Measurements from ENCODE around the gene LARP4.

Gene LARP4

DNA sequence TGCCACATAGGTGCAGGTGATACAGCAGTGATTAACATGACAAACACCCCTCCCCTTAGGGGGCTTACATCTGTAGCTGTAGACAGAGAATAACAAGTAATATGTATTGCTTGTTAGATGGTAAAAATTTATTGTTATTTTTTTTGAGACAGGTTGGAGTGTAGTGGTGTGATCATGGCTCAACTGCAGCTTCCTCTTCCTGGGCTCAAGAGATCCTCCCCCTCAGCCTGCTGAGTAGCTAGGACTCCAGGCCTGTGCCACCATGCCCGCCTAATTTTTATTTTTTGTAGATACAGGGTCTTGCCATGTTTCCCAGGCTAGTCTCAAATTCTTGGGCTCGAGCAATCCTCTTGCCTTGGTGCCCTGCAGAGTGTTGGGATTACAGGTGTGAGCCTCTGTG is 123.9 kb downstream of the LARP4 start:
- Histone ChIP-seq H3K27ac (ENCODE audit: extremely low read depth, low read depth, low read length) (no peak overlapping the region), H3K4me1 (ENCODE audit: control insufficient read depth, insufficient read depth, low read length) (no peaks in the 10 kb centered on the region), H3K9me3 (ENCODE audit: control insufficient read depth, insufficient read depth, low read depth, low read length) (no peaks in the 10 kb centered on the region), H3K4me3 (ENCODE audit: low read depth, low read length) (no peak overlapping the region), H3K36me3 (ENCODE audit: control insufficient read depth in 2 of 2, insufficient read depth in 1 of 2, low read length in 2 of 2) (no peaks in the 10 kb centered on the region; a peak in 2 of 3 replicates)
- no peak for TF ChIP-seq ZNF10 (tag by site-specific recombination; IDR thresholded peaks at IDR 0.05)
- TF ChIP-seq, protein P1, sequence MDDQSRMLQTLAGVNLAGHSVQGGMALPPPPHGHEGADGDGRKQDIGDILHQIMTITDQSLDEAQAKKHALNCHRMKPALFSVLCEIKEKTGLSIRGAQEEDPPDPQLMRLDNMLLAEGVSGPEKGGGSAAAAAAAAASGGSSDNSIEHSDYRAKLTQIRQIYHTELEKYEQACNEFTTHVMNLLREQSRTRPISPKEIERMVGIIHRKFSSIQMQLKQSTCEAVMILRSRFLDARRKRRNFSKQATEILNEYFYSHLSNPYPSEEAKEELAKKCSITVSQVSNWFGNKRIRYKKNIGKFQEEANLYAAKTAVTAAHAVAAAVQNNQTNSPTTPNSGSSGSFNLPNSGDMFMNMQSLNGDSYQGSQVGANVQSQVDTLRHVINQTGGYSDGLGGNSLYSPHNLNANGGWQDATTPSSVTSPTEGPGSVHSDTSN (CRISPR knock-in tag; IDR thresholded peaks at IDR 0.05), result no peak
- TF ChIP-seq ZNF600 (tag by site-specific recombination; IDR thresholded peaks at IDR 0.05), result no peak
- no peak for TF ChIP-seq HOXD13 (CRISPR knock-in tag; IDR thresholded peaks at IDR 0.05; ENCODE audit: borderline replicate concordance)
- TF ChIP-seq, protein P2, sequence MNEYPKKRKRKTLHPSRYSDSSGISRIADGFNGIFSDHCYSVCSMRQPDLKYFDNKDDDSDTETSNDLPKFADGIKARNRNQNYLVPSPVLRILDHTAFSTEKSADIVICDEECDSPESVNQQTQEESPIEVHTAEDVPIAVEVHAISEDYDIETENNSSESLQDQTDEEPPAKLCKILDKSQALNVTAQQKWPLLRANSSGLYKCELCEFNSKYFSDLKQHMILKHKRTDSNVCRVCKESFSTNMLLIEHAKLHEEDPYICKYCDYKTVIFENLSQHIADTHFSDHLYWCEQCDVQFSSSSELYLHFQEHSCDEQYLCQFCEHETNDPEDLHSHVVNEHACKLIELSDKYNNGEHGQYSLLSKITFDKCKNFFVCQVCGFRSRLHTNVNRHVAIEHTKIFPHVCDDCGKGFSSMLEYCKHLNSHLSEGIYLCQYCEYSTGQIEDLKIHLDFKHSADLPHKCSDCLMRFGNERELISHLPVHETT (tag by site-specific recombination; IDR thresholded peaks at IDR 0.05), result no peak
- no peak for TF ChIP-seq ZNF132 (tag by site-specific recombination; IDR thresholded peaks at IDR 0.05; ENCODE audit: borderline replicate concordance)
- TF ChIP-seq ZNF571 (tag by site-specific recombination; IDR thresholded peaks at IDR 0.05), result no peak
- no peak for TF ChIP-seq TCF7L2 (IDR thresholded peaks at IDR 0.05; ENCODE audit: borderline replicate concordance, low read depth, low read length)
- TF ChIP-seq, protein P3, sequence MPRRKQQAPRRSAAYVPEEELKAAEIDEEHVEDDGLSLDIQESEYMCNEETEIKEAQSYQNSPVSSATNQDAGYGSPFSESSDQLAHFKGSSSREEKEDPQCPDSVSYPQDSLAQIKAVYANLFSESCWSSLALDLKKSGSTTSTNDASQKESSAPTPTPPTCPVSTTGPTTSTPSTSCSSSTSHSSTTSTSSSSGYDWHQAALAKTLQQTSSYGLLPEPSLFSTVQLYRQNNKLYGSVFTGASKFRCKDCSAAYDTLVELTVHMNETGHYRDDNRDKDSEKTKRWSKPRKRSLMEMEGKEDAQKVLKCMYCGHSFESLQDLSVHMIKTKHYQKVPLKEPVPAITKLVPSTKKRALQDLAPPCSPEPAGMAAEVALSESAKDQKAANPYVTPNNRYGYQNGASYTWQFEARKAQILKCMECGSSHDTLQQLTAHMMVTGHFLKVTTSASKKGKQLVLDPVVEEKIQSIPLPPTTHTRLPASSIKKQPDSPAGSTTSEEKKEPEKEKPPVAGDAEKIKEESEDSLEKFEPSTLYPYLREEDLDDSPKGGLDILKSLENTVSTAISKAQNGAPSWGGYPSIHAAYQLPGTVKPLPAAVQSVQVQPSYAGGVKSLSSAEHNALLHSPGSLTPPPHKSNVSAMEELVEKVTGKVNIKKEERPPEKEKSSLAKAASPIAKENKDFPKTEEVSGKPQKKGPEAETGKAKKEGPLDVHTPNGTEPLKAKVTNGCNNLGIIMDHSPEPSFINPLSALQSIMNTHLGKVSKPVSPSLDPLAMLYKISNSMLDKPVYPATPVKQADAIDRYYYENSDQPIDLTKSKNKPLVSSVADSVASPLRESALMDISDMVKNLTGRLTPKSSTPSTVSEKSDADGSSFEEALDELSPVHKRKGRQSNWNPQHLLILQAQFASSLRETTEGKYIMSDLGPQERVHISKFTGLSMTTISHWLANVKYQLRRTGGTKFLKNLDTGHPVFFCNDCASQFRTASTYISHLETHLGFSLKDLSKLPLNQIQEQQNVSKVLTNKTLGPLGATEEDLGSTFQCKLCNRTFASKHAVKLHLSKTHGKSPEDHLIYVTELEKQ (tag by site-specific recombination; IDR thresholded peaks at IDR 0.05; ENCODE audit: borderline replicate concordance), result no peak
- TF ChIP-seq ZNF211 (tag by site-specific recombination; IDR thresholded peaks at IDR 0.05; ENCODE audit: low read depth), result no peak
- ChIA-PET CTCF (interaction anchor here (0.7 to 1.5 kb wide), 2 partner anchors 7 to 43 kb away, joined by 3 to 6 read pairs; no protein-coding TSS in a partner anchor), POLR2A (no interaction called here)

DNA sequence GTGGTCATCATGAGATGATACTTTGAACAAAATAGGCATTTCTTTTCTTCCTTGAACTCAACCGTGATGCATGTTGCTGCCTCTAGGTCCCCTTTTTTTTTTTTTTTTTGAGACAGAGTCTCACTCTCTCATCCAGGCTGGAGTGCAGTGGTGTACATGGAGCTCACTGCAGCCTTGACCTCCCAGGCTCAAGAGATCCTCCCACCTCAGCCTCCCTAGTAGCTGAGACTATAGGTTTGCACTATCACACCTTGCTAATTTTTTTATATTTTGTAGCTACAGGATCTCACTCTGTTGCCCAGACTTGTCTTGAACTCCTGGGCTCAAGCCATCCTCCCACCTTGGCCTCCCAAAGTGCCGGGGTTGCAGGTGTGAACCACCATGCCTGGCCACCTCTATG is 124.7 kb downstream of the LARP4 start:
- CTCF ChIA-PET, result interaction anchor here (1.4 kb wide), 1 partner anchor 20 kb away, joined by 3 read pairs; no protein-coding TSS in a partner anchor
- POLR2A ChIA-PET, result interaction anchor here (0.7 kb wide), 2 partner anchors 11 to 164 kb away, joined by 3 read pairs; no protein-coding TSS in a partner anchor
- TF ChIP-seq, protein P4, sequence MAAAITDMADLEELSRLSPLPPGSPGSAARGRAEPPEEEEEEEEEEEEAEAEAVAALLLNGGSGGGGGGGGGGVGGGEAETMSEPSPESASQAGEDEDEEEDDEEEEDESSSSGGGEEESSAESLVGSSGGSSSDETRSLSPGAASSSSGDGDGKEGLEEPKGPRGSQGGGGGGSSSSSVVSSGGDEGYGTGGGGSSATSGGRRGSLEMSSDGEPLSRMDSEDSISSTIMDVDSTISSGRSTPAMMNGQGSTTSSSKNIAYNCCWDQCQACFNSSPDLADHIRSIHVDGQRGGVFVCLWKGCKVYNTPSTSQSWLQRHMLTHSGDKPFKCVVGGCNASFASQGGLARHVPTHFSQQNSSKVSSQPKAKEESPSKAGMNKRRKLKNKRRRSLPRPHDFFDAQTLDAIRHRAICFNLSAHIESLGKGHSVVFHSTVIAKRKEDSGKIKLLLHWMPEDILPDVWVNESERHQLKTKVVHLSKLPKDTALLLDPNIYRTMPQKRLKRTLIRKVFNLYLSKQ (tag by site-specific recombination; IDR thresholded peaks at IDR 0.05; ENCODE audit: borderline replicate concordance), result no peak
- no peak for TF ChIP-seq SCRT2 (tag by site-specific recombination; IDR thresholded peaks at IDR 0.05)
- TF ChIP-seq ZNF138 (tag by site-specific recombination; IDR thresholded peaks at IDR 0.05; ENCODE audit: borderline replicate concordance), result no peak
- TF ChIP-seq, protein P5, sequence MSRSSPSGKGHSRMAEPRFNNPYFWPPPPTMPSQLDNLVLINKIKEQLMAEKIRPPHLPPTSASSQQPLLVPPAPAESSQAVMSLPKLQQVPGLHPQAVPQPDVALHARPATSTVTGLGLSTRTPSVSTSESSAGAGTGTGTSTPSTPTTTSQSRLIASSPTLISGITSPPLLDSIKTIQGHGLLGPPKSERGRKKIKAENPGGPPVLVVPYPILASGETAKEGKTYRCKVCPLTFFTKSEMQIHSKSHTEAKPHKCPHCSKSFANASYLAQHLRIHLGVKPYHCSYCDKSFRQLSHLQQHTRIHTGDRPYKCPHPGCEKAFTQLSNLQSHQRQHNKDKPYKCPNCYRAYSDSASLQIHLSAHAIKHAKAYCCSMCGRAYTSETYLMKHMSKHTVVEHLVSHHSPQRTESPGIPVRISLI (tag by site-specific recombination; IDR thresholded peaks at IDR 0.05), result no peak
- TF ChIP-seq ZNF174 (tag by site-specific recombination; IDR thresholded peaks at IDR 0.05), result no peak
- TF ChIP-seq KLF1 (tag by site-specific recombination; IDR thresholded peaks at IDR 0.05), result no peak

More for the DNA sequence above, 124.7 kb downstream of the LARP4 start:
- Histone ChIP-seq H3K4me3 (ENCODE audit: low read depth, low read length) (no peak overlapping the region), H3K4me1 (ENCODE audit: control insufficient read depth, insufficient read depth, low read length) (no peaks in the 10 kb centered on the region), H3K27ac (ENCODE audit: extremely low read depth, low read depth, low read length) (no peak overlapping the region), H3K36me3 (ENCODE audit: control insufficient read depth in 2 of 2, insufficient read depth in 1 of 2, low read length in 2 of 2) (no peaks in the 10 kb centered on the region; a peak in 2 of 3 replicates), H3K9me3 (ENCODE audit: control insufficient read depth, insufficient read depth, low read depth, low read length) (no peaks in the 10 kb centered on the region)

All from HEK293 (cell line).